Lower leg skin (tissue), 4 donors: Measurements from ENCODE around the gene IQSEC3. TPM values are rescaled to one million over a fixed set of nuclear protein-coding genes. Genes with fewer than 3 reads are reported as not detected.

Source experiments
- DNase-seq, 2 donors: peaks; one replicate each; pipeline ENCODE4 v3.0.0-alpha.2; 2019; ENCODE audit warnings: low spot score in 2 of 2
- H3K4me3 ChIP-seq: fragments of 200-600 bp; sonication (generic); 2 replicates; pipeline ENCODE4 v1.5.1; 2017; ENCODE audit warnings: mild to moderate bottlenecking, low read depth; ENCODE audit not compliant: poor library complexity, severe bottlenecking
- POLR2A ChIP-seq, 2 donors: fragments of 450-650 bp; IDR thresholded peaks; one replicate each; pipeline ENCODE4 v1.6.1; 2016 to 2017; ENCODE audit warnings: antibody characterized with exemption in 2 of 2, mild to moderate bottlenecking in 1 of 2, moderate library complexity in 1 of 2
- WGBS, 2 donors: methylation state at CpG; one replicate each; pipeline ENCODE4 v1.1.5; 2018; 5-methylcytosine and 5-hydroxymethylcytosine counted together
- intact Hi-C: fragments of 100-400 bp; cut with DNase I; formaldehyde crosslinking; loops from one replicate; pipeline ENCODE4 v1.15.0; 2023; ENCODE audit warnings: low total_unique reads
- total RNA-seq, 4 donors: library from RNA; depleted of rRNA; stranded (reverse); fragments of >200 nt; gene quantifications; one replicate each; pipeline ENCODE4 v1.1.0, GENCODE V29; 2016
- TF ChIP-seq, protein P1 (sequence below), 3 donors: fragments of 450-650 bp; IDR thresholded peaks; one replicate each; pipeline ENCODE4 v1.5.1; 2016; ENCODE audit warnings: antibody characterized with exemption in 3 of 3, mild to moderate bottlenecking in 3 of 3, moderate library complexity in 2 of 3

Gene IQSEC3
- total RNA-seq, 4 donors from 2014 or later: 0.04 to 0.10 (median 0.05) TPM; not detected in 1

DNA sequence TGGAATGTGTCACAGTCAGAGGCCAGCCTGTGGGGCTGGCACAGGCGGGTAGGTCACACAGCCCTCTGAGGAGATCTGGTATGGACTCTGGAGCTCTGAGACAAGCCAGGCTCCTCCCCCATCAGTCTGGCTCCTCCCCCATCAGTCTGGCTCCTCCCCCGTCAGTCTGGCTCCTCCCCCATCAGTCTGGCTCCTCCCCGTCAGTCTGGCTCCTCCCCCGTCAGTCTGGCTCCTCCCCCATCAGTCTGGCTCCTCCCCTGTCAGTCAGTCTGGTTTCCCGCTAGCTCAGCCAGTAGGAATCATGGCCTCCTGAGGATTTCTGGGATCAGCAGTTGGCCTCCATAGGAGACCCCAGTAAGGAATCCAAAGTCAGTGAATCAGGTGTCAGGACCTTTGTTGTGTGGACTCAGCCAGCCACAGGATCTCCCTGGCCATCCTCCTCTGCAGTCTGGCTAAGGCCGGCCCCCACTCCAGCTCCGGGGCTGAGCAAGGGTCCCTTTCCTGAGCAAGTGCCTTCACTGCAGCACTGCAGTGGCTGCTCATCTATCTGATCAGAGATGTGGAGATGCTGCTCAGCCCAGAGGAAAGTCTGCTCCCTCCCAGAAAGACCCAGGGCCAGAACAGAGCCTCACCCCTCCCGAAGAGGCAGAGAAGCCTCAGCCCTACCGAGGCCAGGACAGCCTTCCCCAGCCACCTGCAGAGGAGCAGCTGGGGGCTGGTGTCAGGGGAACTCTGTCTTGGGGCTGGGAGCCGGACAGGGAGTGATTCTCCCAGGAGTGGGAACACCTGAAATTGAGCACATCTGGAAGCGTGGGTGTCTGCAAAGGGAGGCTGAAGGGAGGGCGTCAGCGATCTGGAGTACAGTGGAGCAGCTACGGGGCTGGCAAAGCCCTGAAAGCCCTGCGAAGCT, 35.7 kb downstream of the IQSEC3 start:
- intact Hi-C loops: loop anchor here (5.0 kb wide), 1 partner anchor 925 kb away; no protein-coding TSS in a partner anchor
- H3K4me3 ChIP-seq: no peak overlapping the region
- TF ChIP-seq, protein P1, sequence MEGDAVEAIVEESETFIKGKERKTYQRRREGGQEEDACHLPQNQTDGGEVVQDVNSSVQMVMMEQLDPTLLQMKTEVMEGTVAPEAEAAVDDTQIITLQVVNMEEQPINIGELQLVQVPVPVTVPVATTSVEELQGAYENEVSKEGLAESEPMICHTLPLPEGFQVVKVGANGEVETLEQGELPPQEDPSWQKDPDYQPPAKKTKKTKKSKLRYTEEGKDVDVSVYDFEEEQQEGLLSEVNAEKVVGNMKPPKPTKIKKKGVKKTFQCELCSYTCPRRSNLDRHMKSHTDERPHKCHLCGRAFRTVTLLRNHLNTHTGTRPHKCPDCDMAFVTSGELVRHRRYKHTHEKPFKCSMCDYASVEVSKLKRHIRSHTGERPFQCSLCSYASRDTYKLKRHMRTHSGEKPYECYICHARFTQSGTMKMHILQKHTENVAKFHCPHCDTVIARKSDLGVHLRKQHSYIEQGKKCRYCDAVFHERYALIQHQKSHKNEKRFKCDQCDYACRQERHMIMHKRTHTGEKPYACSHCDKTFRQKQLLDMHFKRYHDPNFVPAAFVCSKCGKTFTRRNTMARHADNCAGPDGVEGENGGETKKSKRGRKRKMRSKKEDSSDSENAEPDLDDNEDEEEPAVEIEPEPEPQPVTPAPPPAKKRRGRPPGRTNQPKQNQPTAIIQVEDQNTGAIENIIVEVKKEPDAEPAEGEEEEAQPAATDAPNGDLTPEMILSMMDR (IDR thresholded peaks at IDR 0.05): no peak
- TF ChIP-seq POLR2A (IDR thresholded peaks at IDR 0.05): no peak
- DNase-seq: no peak
- 68 to 74% methylated on average over 14 to 15 of the region's 15 CpGs for WGBS, 2 donors

DNA sequence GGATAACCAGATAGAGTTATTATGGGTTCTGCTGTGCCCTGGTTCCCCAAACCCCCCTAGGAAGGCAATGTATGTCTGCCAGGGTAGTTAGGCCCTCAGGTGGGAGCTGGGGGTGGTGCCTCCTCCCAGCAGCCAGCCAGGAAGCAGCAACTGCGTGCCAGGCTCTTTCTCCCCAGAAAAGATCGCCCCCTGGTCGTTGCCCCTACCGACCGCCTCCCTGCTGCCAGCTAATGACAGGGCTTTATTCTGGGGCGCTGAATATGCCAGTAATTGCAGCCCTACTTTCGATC, 36.3 kb downstream of the IQSEC3 start:
- no peak for TF ChIP-seq POLR2A (IDR thresholded peaks at IDR 0.05)
- TF ChIP-seq, protein P1 (IDR thresholded peaks at IDR 0.05): no peak
- H3K4me3 ChIP-seq: no peak overlapping the region
- 35 to 67% methylated on average over 5 to 7 of the region's 7 CpGs for WGBS, 2 donors
- no peak for DNase-seq
- intact Hi-C loops: loop anchor here (5.0 kb wide), 1 partner anchor 924 kb away; no protein-coding TSS in a partner anchor

DNA sequence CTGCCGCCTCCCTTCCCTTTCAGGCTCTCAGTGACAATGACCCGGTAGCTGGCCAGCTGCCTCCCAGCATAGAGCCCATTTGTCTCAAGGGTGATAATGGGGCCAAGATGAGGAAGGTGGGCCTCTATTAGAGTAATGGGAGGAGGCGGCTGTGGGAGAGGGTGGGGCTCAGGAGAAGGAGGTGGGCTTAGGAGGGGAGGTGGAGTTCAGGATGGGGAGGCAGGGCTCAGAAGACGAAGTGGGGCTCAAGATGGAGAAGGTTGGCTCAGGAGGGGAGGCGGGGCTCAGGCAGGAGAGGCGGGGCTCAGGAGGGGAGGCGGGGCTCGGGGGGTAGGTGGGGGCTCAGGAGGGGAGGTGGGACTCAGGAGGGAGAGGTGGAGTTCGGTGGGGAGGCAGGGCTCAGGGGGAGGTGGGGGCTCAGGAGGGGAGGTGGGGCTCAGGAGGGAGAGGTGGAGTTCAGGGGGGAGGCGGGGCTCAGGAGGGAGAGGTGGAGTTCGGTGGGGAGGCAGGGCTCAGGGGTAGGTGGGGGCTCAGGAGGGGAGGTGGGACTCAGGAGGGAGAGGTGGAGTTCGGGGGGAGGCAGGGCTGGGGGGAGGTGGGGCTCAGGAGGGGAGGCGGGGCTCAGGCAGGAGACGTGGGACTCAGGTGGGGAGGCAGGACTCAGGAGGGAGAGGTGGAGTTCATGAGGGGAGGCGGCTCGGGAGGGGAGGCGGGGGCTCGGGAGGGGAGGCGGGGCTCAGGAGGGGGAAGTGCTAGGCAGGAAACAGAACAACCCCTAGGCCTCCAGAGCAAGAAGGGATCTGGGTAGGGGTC, 36.8 kb downstream of the IQSEC3 start:
- H3K4me3 ChIP-seq: no peak overlapping the region
- TF ChIP-seq, protein P1 (IDR thresholded peaks at IDR 0.05): no peak
- no peak for TF ChIP-seq POLR2A (IDR thresholded peaks at IDR 0.05)
- intact Hi-C loops: loop anchor here (5.0 kb wide), 1 partner anchor 924 kb away; no protein-coding TSS in a partner anchor
- no peak for DNase-seq
- 65 to 67% methylated on average over 11 to 17 of the region's 19 CpGs for WGBS, 2 donors

DNA sequence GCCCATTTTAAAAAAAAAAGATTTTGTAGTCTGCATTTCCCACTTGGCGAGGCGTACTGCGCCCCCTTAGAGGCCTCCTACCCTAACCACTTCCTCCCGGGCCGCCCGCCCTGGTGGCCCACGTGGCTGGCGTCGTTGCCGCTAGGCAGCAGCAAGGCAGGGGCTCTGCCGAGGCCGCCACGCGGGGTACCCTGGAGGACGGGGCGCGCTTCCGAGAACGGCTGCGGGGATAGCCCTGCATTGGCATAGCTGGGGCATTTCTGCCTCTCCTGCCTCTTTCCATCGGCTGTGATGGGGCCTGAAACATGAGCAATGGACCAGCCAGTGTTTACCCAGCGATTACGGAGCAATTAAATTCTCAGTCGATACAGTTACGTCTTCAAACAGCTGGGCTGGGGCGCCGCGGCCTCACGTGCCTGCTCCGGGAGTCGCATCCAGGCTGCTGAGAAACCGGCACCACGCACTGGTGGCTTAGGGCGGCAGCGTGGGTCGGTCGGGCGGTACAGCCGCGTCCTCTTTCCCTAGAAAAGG, 38.0 kb downstream of the IQSEC3 start:
- TF ChIP-seq POLR2A (IDR thresholded peaks at IDR 0.05): no peak
- TF ChIP-seq, protein P1 (IDR thresholded peaks at IDR 0.05): no peak
- intact Hi-C loops: loop anchor here (5.0 kb wide), 1 partner anchor 923 kb away; no protein-coding TSS in a partner anchor
- DNase-seq: no peak
- H3K4me3 ChIP-seq: no peak overlapping the region
- WGBS, 2 donors: 64 to 79% methylated on average over 33 to 40 of the region's 40 CpGs

DNA sequence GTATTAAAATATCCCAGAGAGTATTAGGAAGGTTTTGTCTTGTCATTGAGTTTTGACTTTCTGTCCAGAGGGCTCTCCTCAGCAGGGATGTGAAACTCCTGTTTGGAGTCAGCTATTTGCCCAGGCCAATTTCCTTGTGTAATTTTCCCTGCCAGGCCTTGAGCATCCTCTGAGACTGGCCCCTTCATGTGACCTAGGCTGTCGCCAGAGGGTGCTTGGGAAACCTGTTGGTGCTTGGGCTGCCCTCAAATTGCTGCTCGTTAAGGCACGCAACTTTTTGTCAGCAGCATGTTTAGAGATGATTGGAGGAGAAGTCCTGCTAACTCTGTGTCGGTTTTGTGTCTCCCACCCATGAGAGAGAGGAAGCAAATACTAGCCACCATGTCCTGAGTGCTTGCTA, 39.1 kb downstream of the IQSEC3 start:
- no peak for TF ChIP-seq POLR2A (IDR thresholded peaks at IDR 0.05)
- TF ChIP-seq, protein P1 (IDR thresholded peaks at IDR 0.05): no peak
- no peak overlapping the region for H3K4me3 ChIP-seq
- no peak for DNase-seq
- WGBS, 2 donors: 57 to 61% methylated on average over 4 of the region's 4 CpGs
- intact Hi-C loops: no loop called here
